ENCODE data around the gene TRAK1. TPM values are rescaled to one million over a fixed set of nuclear protein-coding genes. Genes with fewer than 3 reads are reported as not detected.
A peak's percentile ranks its signal among the peaks of the same experiment; 100 is the strongest.
"Not testable (repeated sequence)": the region's sequence is repeated elsewhere in the genome, so short reads cannot be mapped to it uniquely, and the experiment has no call there.

The TRAK1 gene
- 1 to 10 TPM; 2.1 to 7.8 (median 4.4) TPM for polyA plus RNA-seq

GRCh38 chr3:42090973-42091731 lies at the start of gene TRAK1:
TSS of gene TRAK1 (plus strand) at chr3:42091357. CDS start at chr3:42091470, 113 bp downstream.
- DNase-seq = no peak

GRCh38 chr3:42042747-42043098 lies 48.4 kb upstream of the TRAK1 start:
- H3K27me3 Mint-ChIP-seq (ENCODE audit: low read depth in 3 of 3) = peaks cover 0 to 2% (median 2%) of the 10 kb centered on the region in 3 donors

More at GRCh38 chr3:42090973-42091731, at the start of gene TRAK1:
- peaks cover 22 to 37% (median 36%) of the 10 kb centered on the region in 3 donors for H3K36me3 Mint-ChIP-seq
- H3K4me1 Mint-ChIP-seq = peaks cover 34 to 43% of the 10 kb centered on the region in 2 donors
- peaks cover 0 to 4% (median 0%) of the 10 kb centered on the region in 6 donors for H3K9me3 Mint-ChIP-seq
- peaks cover 1 to 5% (median 2%) of the 10 kb centered on the region in 3 donors for H3K27me3 Mint-ChIP-seq (ENCODE audit: low read depth in 3 of 3)
- peak within 1 kb of the TSS; percentile 12 to 77 (median 61) for H3K27ac Mint-ChIP-seq
- H3K4me3 Mint-ChIP-seq = peak within 1 kb of the TSS; percentile 4 to 58 (median 48)

GRCh38 chr3:42043099-42043813 lies 47.9 kb upstream of the TRAK1 start:
- no peaks in the 10 kb centered on the region for H3K36me3 Mint-ChIP-seq
- H3K4me3 Mint-ChIP-seq = no peak overlapping the region
- no peaks in the 10 kb centered on the region for H3K9me3 Mint-ChIP-seq
- H3K27ac Mint-ChIP-seq = no peak overlapping the region
- peaks cover 20 to 42% of the 10 kb centered on the region in 2 donors for H3K4me1 Mint-ChIP-seq
- no peak for DNase-seq
- H3K27me3 Mint-ChIP-seq (ENCODE audit: low read depth in 3 of 3) = peaks cover 0 to 2% (median 2%) of the 10 kb centered on the region in 3 donors

More at GRCh38 chr3:42042747-42043098, 48.4 kb upstream of the TRAK1 start:
- Mint-ChIP-seq H3K36me3 (no peaks in the 10 kb centered on the region), H3K4me1 (peaks cover 15 to 39% of the 10 kb centered on the region in 2 donors), H3K4me3 (no peak overlapping the region), H3K9me3 (no peaks in the 10 kb centered on the region), H3K27ac (no peak overlapping the region)
- no peak for DNase-seq

- H3K36me3 Mint-ChIP-seq = no peaks in the 10 kb centered on the region
- H3K9me3 Mint-ChIP-seq = no peaks in the 10 kb centered on the region
- H3K27ac Mint-ChIP-seq = no peak overlapping the region
- peaks cover 34 to 51% of the 10 kb centered on the region in 2 donors for H3K4me1 Mint-ChIP-seq
- no peak for DNase-seq
- no peak overlapping the region for H3K4me3 Mint-ChIP-seq
- peaks cover 0 to 2% (median 2%) of the 10 kb centered on the region in 3 donors for H3K27me3 Mint-ChIP-seq (ENCODE audit: low read depth in 3 of 3)
These were observed 45.4 kb upstream of the TRAK1 start for GRCh38 chr3:42045708-42046243.

- not testable (repeated sequence) for H3K36me3 Mint-ChIP-seq; H3K9me3 Mint-ChIP-seq; H3K27me3 Mint-ChIP-seq (ENCODE audit: low read depth in 3 of 3)
- peak; percentile 14 to 40 (median 19) for DNase-seq
- Mint-ChIP-seq H3K27ac (peak overlapping the region; percentile 14 to 75 (median 46)), H3K4me3 (peak overlapping the region; percentile 5 to 55 (median 30)), H3K4me1 (peaks cover 37 to 63% of the 10 kb centered on the region in 2 donors)
These were observed 42.6 kb upstream of the TRAK1 start for GRCh38 chr3:42048526-42048925.

GRCh38 chr3:42050126-42050525 lies 41.0 kb upstream of the TRAK1 start:
- no peak for DNase-seq
- Mint-ChIP-seq H3K4me1 (peaks cover 34 to 64% of the 10 kb centered on the region in 2 donors), H3K4me3 (no peak overlapping the region), H3K36me3 (no peaks in the 10 kb centered on the region), H3K9me3 (no peaks in the 10 kb centered on the region), H3K27me3 (ENCODE audit: low read depth in 3 of 3) (peaks cover 0 to 2% (median 2%) of the 10 kb centered on the region in 3 donors), H3K27ac (no peak overlapping the region)

GRCh38 chr3:42051384-42052131 lies 39.6 kb upstream of the TRAK1 start:
- peaks cover 31 to 59% of the 10 kb centered on the region in 2 donors for H3K4me1 Mint-ChIP-seq
- peak overlapping the region in 3 of 6 donors; percentile 18 to 61 (median 31) for H3K27ac Mint-ChIP-seq
- no peak for DNase-seq
- H3K36me3 Mint-ChIP-seq = no peaks in the 10 kb centered on the region
- no peak overlapping the region for H3K4me3 Mint-ChIP-seq
- peaks cover 0 to 2% (median 0%) of the 10 kb centered on the region in 3 donors for H3K27me3 Mint-ChIP-seq (ENCODE audit: low read depth in 3 of 3)
- no peaks in the 10 kb centered on the region for H3K9me3 Mint-ChIP-seq

GRCh38 chr3:42052132-42052483 lies 39.0 kb upstream of the TRAK1 start:
- no peak overlapping the region for H3K27ac Mint-ChIP-seq
- peaks cover 34 to 58% of the 10 kb centered on the region in 2 donors for H3K4me1 Mint-ChIP-seq
- no peak overlapping the region for H3K4me3 Mint-ChIP-seq

GRCh38 chr3:42052484-42053351 lies 38.4 kb upstream of the TRAK1 start:
- Mint-ChIP-seq H3K27ac (no peak overlapping the region), H3K9me3 (no peaks in the 10 kb centered on the region), H3K27me3 (ENCODE audit: low read depth in 3 of 3) (peaks cover 0 to 2% (median 0%) of the 10 kb centered on the region in 3 donors), H3K4me1 (peaks cover 35 to 59% of the 10 kb centered on the region in 2 donors), H3K36me3 (no peaks in the 10 kb centered on the region), H3K4me3 (no peak overlapping the region)
- DNase-seq = no peak

More at GRCh38 chr3:42052132-42052483, 39.0 kb upstream of the TRAK1 start:
- Mint-ChIP-seq H3K27me3 (ENCODE audit: low read depth in 3 of 3) (peaks cover 0 to 2% (median 0%) of the 10 kb centered on the region in 3 donors), H3K36me3 (no peaks in the 10 kb centered on the region), H3K9me3 (no peaks in the 10 kb centered on the region)
- no peak for DNase-seq

- Mint-ChIP-seq H3K4me3 (no peak overlapping the region), H3K27ac (no peak overlapping the region)
These were observed 37.7 kb upstream of the TRAK1 start for GRCh38 chr3:42053476-42053875.

GRCh38 chr3:42055291-42055690 lies 35.9 kb upstream of the TRAK1 start:
- peaks cover 18 to 55% of the 10 kb centered on the region in 2 donors for H3K4me1 Mint-ChIP-seq
- no peak overlapping the region for H3K4me3 Mint-ChIP-seq
- no peaks in the 10 kb centered on the region for H3K36me3 Mint-ChIP-seq
- DNase-seq = no peak
- H3K9me3 Mint-ChIP-seq = no peaks in the 10 kb centered on the region
- no peak overlapping the region for H3K27ac Mint-ChIP-seq
- H3K27me3 Mint-ChIP-seq (ENCODE audit: low read depth in 3 of 3) = peaks cover 0 to 2% (median 2%) of the 10 kb centered on the region in 3 donors

More at GRCh38 chr3:42053476-42053875, 37.7 kb upstream of the TRAK1 start:
- H3K27me3 Mint-ChIP-seq (ENCODE audit: low read depth in 3 of 3) = peaks cover 0 to 2% (median 2%) of the 10 kb centered on the region in 3 donors
- no peaks in the 10 kb centered on the region for H3K9me3 Mint-ChIP-seq
- peaks cover 31 to 56% of the 10 kb centered on the region in 2 donors for H3K4me1 Mint-ChIP-seq
- DNase-seq = no peak
- no peaks in the 10 kb centered on the region for H3K36me3 Mint-ChIP-seq

GRCh38 chr3:42056840-42057239 lies 34.3 kb upstream of the TRAK1 start:
- no peak for DNase-seq

More at GRCh38 chr3:42056840-42057239, 34.3 kb upstream of the TRAK1 start:
- Mint-ChIP-seq H3K4me1 (peaks cover 22 to 54% of the 10 kb centered on the region in 2 donors), H3K9me3 (no peaks in the 10 kb centered on the region), H3K36me3 (no peaks in the 10 kb centered on the region), H3K27ac (no peak overlapping the region), H3K4me3 (no peak overlapping the region), H3K27me3 (ENCODE audit: low read depth in 3 of 3) (peaks cover 0 to 2% (median 2%) of the 10 kb centered on the region in 3 donors)

Data from immature natural killer cell (primary cell).